ENCODE results near the gene OR56A3.

Gene OR56A3

GRCh38 chr11:5966958-5967357 lies 24.9 kb downstream of the OR56A3 start:
- no peak overlapping the region for H3K27ac ChIP-seq
- no peak for DNase-seq (ENCODE audit: low spot score)
- TF ChIP-seq, protein P1, sequence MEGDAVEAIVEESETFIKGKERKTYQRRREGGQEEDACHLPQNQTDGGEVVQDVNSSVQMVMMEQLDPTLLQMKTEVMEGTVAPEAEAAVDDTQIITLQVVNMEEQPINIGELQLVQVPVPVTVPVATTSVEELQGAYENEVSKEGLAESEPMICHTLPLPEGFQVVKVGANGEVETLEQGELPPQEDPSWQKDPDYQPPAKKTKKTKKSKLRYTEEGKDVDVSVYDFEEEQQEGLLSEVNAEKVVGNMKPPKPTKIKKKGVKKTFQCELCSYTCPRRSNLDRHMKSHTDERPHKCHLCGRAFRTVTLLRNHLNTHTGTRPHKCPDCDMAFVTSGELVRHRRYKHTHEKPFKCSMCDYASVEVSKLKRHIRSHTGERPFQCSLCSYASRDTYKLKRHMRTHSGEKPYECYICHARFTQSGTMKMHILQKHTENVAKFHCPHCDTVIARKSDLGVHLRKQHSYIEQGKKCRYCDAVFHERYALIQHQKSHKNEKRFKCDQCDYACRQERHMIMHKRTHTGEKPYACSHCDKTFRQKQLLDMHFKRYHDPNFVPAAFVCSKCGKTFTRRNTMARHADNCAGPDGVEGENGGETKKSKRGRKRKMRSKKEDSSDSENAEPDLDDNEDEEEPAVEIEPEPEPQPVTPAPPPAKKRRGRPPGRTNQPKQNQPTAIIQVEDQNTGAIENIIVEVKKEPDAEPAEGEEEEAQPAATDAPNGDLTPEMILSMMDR (conservative IDR thresholded peaks at IDR 0.05; ENCODE audit: low read depth), result no peak
- CTCF ChIA-PET, result no interaction called here
- POLR2A ChIA-PET (ENCODE audit: low non-redundant PET), result no interaction called here

GRCh38 chr11:5967708-5968107 lies 25.7 kb downstream of the OR56A3 start:
- no peak overlapping the region for H3K27ac ChIP-seq
- CTCF ChIA-PET, result no interaction called here
- DNase-seq (ENCODE audit: low spot score), result no peak
- POLR2A ChIA-PET (ENCODE audit: low non-redundant PET), result no interaction called here
- TF ChIP-seq, protein P1 (conservative IDR thresholded peaks at IDR 0.05; ENCODE audit: low read depth), result no peak

DNA sequence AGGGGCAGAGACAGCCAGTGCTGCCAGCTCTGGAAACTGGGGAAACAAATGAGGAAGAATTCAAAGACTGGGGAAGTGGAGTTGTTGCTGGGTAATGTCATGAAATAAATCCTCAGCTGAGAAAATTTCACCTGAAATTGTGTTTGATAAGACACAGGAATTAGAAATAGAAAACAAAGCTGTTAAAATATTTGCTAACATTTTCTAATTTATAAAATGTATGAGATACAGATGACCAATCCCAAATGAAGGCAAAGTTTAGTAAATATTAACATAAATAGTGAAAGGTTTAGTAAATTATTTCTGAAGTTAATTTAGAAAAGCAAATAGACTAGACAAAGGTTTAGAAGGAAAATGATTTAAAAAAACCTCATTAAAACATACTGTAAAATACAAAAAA lies 26.3 kb downstream of the OR56A3 start, which contains the start of gene OR56A5:
Gene OR56A5, minus strand, starts transcription at position 101 of the 400 bp plus-strand sequence. Its CDS starts 0 bp downstream, at position 101.
- CTCF ChIA-PET, result no interaction called here
- H3K27ac ChIP-seq, result no peak within 1 kb of the TSS
- TF ChIP-seq, protein P1 (conservative IDR thresholded peaks at IDR 0.05; ENCODE audit: low read depth), result no peak
- POLR2A ChIA-PET (ENCODE audit: low non-redundant PET), result no interaction called here
- DNase-seq (ENCODE audit: low spot score), result no peak

- H3K27ac ChIP-seq, result no peak overlapping the region
- CTCF ChIA-PET, result no interaction called here
- POLR2A ChIA-PET (ENCODE audit: low non-redundant PET), result no interaction called here
- TF ChIP-seq, protein P1 (conservative IDR thresholded peaks at IDR 0.05; ENCODE audit: low read depth), result no peak
- no peak for DNase-seq (ENCODE audit: low spot score)
Measured at GRCh38 chr11:5973530-5973929, 31.5 kb downstream of the OR56A3 start.

DNA sequence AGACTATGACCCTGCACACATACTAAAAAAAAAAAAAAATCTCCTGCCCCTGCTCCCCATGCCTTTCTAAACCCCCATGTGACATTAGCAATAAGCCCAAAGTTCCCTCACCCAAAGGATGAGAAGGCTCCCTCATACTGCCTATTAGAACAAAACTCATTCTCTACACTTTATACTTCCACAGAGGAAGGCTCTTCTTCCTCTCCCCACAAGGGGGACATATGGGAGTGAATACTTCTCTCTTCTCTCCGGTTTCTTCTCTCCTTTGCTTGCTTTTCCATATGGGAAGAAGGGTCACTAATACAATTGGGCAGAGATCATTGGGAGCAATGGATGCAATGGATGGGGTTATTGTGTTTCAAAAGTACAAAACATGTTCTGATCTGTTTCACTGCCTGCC lies 41.4 kb downstream of the OR56A3 start:
- DNase-seq (ENCODE audit: low spot score), result no peak
- TF ChIP-seq, protein P1 (conservative IDR thresholded peaks at IDR 0.05; ENCODE audit: low read depth), result no peak
- ChIA-PET CTCF (no interaction called here), POLR2A (ENCODE audit: low non-redundant PET) (no interaction called here)
- H3K27ac ChIP-seq, result no peak overlapping the region

- no peak for DNase-seq (ENCODE audit: low spot score)
Measured at GRCh38 chr11:5986885-5987284, 44.8 kb downstream of the OR56A3 start, which contains the start of gene OR52L1. TSS of gene OR52L1 (minus strand) at chr11:5986985. CDS start at chr11:5986930, 55 bp downstream.

More at GRCh38 chr11:5986885-5987284, 44.8 kb downstream of the OR56A3 start, which contains the start of gene OR52L1:
- ChIA-PET POLR2A (ENCODE audit: low non-redundant PET) (no interaction called here), CTCF (no interaction called here)
- no peak within 1 kb of the TSS for H3K27ac ChIP-seq
- TF ChIP-seq, protein P1 (conservative IDR thresholded peaks at IDR 0.05; ENCODE audit: low read depth), result no peak

Data from RWPE1 (cell line).